ENCODE results near the gene KCNMB4.

GRCh38 chr12:70383484-70383883 is 17.4 kb downstream of the KCNMB4 start:
- no peak for TF ChIP-seq CTCF (IDR thresholded peaks at IDR 0.05)
- TF ChIP-seq POLR2A (IDR thresholded peaks at IDR 0.05): no peak
- no peak for TF ChIP-seq EP300 (IDR thresholded peaks at IDR 0.05)
